ENCODE measurements around the gene SPDYE6. TPM values are rescaled to one million over a fixed set of nuclear protein-coding genes. Genes with fewer than 3 reads are reported as not detected.
"Not testable (repeated sequence)": the region's sequence is repeated elsewhere in the genome, so short reads cannot be mapped to it uniquely, and the experiment has no call there.

The SPDYE6 gene
- total RNA-seq, 1 donor = not detected

DNA sequence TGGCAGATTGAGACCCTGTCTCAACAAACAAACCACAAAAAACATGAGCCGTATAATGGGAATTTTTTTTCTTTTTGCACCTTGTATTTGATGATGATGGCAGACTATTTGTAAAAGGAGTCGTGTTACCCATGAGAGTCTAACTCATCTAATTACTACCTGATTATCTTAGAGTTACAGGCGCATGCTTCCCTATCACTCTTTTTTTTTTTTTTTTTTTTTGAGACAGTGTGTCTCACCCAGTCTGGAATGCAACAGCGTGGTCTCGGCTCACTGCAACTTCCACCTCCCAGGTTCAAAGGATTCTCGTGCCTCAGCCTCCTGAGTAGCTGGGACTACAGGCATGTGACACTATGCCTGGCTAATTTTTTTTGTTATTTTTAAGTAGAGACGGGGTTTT lies 9.1 kb upstream of the SPDYE6 start:
- H3K36me3 ChIP-seq (ENCODE audit: insufficient read depth, low read length); DNase-seq (ENCODE audit: insufficient read length, low spot score, missing footprints); H3K9me3 ChIP-seq (ENCODE audit: low read depth, low read length); H2AFZ ChIP-seq (ENCODE audit: low read length); H3K4me3 ChIP-seq (ENCODE audit: insufficient read depth, low read length); H3K4me1 ChIP-seq (ENCODE audit: insufficient read depth, low read length); H3K27ac ChIP-seq (ENCODE audit: low read depth, low read length); H3K27me3 ChIP-seq (ENCODE audit: insufficient read depth, low read length); H4K20me1 ChIP-seq (ENCODE audit: insufficient read depth, low read length); H3K4me2 ChIP-seq (ENCODE audit: insufficient read depth, low read length): not testable (repeated sequence)
- H3K79me2 ChIP-seq (ENCODE audit: insufficient read depth, low read length) = peaks cover 16% of the 10 kb centered on the region

DNA sequence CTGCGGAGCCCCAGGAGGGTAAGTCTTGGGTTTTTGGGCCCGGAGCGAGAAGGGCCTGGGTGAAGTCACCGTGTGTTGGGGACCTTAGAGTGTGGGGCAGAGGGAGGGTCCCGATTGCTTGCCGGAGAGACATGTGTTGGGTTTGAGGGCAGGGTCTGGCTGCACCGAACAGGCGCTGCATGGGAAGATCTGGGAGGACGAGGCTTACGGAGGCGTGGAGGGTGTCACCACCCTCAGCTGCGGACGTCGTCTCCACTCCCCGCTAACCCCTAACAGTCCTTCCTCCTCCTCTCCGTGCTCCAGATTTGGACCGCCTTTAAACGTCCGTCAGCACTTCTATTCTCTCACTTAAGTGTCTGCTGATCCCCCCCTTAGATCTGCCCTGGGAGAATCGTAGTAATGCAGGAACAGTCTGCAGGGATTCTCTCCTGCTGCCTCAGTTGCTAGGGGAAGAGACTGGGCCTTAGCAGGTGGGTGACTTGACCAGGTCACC lies 8.2 kb upstream of the SPDYE6 start:
- Histone ChIP-seq H3K4me3 (ENCODE audit: insufficient read depth, low read length) (peak overlapping the region; percentile 78), H3K79me2 (ENCODE audit: insufficient read depth, low read length) (peaks cover 15% of the 10 kb centered on the region), H3K4me2 (ENCODE audit: insufficient read depth, low read length) (peak overlapping the region; percentile 69), H3K27ac (ENCODE audit: low read depth, low read length) (peak overlapping the region; percentile 71)
- not testable (repeated sequence) for H3K36me3 ChIP-seq (ENCODE audit: insufficient read depth, low read length); H3K9me3 ChIP-seq (ENCODE audit: low read depth, low read length); H2AFZ ChIP-seq (ENCODE audit: low read length); H3K27me3 ChIP-seq (ENCODE audit: insufficient read depth, low read length); H3K4me1 ChIP-seq (ENCODE audit: insufficient read depth, low read length); H4K20me1 ChIP-seq (ENCODE audit: insufficient read depth, low read length); DNase-seq (ENCODE audit: insufficient read length, low spot score, missing footprints)

DNA sequence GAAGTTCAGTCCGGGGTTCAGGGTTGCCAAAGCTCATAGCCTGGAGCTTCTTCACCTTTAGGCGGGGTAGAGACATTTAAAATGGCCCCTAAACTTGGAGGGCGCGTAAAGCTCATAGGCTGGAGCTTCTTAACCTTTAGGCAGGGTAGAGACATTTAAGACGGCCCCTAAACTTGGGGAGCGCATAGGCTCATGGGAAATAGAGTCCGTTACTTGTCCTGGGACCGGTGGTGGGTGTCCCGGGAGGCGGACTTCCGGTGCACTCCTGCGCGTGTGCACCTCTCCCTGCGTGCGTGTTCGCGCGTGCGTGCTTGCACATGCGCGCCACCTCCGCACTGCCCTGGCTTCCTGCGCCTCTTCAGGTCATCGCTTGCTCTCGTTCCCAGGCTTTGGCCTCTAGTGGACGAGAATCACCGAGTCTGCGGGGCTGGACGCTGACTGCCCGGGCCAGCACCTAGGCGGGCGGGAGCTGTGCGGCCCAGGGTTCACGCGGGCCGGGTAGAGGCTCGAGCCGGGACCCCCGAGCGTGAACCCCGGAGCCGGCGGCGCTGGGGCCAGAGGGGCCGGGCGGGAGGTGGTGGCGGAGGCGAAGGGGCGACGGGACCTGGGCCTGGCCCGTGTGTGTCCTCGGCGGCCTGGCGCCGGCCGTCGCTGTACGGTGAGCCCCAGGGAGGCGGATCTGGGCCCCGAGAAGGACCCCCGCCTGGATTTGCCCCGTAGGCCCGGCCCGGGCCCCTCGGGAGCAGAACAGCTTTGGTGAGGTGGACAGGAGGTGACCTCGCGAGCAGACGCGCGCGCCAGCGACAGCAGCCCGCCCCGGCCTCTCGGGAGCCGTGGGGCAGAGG lies 7.5 kb upstream of the SPDYE6 start:
- peaks cover 15% of the 10 kb centered on the region for H3K79me2 ChIP-seq (ENCODE audit: insufficient read depth, low read length)
- H3K4me2 ChIP-seq (ENCODE audit: insufficient read depth, low read length) = peak overlapping the region; percentile 80
- peak overlapping the region; percentile 94 for H2AFZ ChIP-seq (ENCODE audit: low read length)
- H3K27ac ChIP-seq (ENCODE audit: low read depth, low read length) = peak overlapping the region; percentile 71
- H3K4me3 ChIP-seq (ENCODE audit: insufficient read depth, low read length) = peak overlapping the region; percentile 78
- not testable (repeated sequence) for H4K20me1 ChIP-seq (ENCODE audit: insufficient read depth, low read length); H3K36me3 ChIP-seq (ENCODE audit: insufficient read depth, low read length); H3K27me3 ChIP-seq (ENCODE audit: insufficient read depth, low read length); H3K4me1 ChIP-seq (ENCODE audit: insufficient read depth, low read length); H3K9me3 ChIP-seq (ENCODE audit: low read depth, low read length)
- peak; percentile 87 for DNase-seq (ENCODE audit: insufficient read length, low spot score, missing footprints)

DNA sequence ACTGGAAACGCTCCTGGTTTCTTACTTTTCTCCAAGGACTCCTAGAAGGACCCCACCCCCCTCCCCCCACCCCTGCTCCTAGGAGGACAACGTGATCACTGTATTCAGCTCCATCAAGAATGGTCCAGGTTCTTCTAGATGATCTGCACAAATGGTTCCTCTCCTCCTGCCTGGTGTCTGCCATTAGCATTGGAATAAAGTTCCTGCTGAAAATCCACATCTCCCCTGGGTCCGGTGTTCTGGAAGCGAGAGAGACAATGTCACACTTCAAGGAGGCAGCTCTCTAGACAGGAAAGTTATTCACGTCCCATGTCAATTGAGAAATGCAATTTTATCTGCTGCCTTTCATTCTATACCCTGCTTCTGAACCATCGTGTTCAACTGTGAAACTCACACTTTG lies 9.3 kb downstream of the SPDYE6 start:
- not testable (repeated sequence) for H3K4me2 ChIP-seq (ENCODE audit: insufficient read depth, low read length); H3K4me3 ChIP-seq (ENCODE audit: insufficient read depth, low read length); H3K4me1 ChIP-seq (ENCODE audit: insufficient read depth, low read length); H3K36me3 ChIP-seq (ENCODE audit: insufficient read depth, low read length); H4K20me1 ChIP-seq (ENCODE audit: insufficient read depth, low read length); H3K79me2 ChIP-seq (ENCODE audit: insufficient read depth, low read length); DNase-seq (ENCODE audit: insufficient read length, low spot score, missing footprints); H3K9me3 ChIP-seq (ENCODE audit: low read depth, low read length); H3K27ac ChIP-seq (ENCODE audit: low read depth, low read length); H2AFZ ChIP-seq (ENCODE audit: low read length); H3K27me3 ChIP-seq (ENCODE audit: insufficient read depth, low read length)

DNA sequence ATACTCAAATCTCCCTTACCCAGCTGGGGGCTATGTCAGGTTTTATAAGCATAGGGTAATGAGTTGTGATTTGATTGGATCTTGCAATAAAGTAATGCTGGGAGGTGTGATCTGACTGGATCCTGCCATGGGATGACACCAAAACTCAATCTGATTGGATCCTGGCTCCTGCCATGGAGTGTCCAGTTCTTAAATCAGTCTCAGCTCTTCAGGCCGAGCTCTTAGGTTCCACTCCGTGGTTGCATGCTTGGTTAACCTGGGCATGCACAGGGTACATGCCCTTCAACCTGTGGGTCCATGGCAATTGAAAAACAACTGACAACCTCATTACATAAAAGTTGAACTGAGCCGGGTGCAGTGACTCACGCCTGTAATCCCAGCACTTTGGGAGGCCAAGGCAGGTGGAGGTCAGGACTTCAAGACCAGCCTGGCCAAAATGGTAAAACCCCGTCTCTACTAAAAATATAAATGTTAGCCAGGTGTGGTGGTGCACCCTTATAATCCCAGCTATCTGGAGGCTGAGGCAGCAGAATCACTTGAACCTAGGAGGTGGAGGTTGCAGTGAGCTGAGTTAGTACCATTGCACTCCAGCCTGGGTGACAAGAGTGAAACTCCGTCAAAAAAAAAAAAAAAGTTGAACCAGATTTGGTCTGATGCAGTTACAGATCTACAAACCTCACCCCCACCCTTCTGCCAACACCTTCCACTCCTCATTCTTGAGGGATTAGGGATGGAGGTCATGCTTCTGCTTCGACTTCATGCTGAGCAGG lies 15.5 kb downstream of the SPDYE6 start:
- not testable (repeated sequence) for DNase-seq (ENCODE audit: insufficient read length, low spot score, missing footprints); H3K27me3 ChIP-seq (ENCODE audit: insufficient read depth, low read length)

DNA sequence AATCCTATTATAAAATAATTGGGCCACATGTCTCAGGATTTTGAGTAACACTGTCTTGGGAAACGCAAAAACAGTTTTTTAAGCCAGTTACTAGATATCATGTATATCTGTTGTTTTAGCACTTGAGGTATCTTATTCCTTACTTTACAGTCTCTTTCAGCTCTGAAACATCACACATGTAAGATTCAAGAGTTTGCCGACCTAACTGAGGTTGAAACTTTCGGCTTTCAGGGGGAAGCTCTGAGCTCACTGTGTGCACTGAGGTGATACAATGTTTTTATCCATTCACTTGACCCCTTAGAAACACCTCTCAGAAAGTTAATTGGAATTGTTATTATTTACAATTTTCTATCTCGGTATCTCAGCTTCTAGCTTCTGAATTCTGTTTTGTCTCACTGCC lies 18.8 kb downstream of the SPDYE6 start:
- H3K4me1 ChIP-seq (ENCODE audit: insufficient read depth, low read length); H3K4me2 ChIP-seq (ENCODE audit: insufficient read depth, low read length); H3K27ac ChIP-seq (ENCODE audit: low read depth, low read length); H3K9me3 ChIP-seq (ENCODE audit: low read depth, low read length); H4K20me1 ChIP-seq (ENCODE audit: insufficient read depth, low read length); H2AFZ ChIP-seq (ENCODE audit: low read length); H3K36me3 ChIP-seq (ENCODE audit: insufficient read depth, low read length); H3K79me2 ChIP-seq (ENCODE audit: insufficient read depth, low read length); DNase-seq (ENCODE audit: insufficient read length, low spot score, missing footprints); H3K4me3 ChIP-seq (ENCODE audit: insufficient read depth, low read length); H3K27me3 ChIP-seq (ENCODE audit: insufficient read depth, low read length): not testable (repeated sequence)

More for the DNA sequence above, 15.5 kb downstream of the SPDYE6 start:
- H3K79me2 ChIP-seq (ENCODE audit: insufficient read depth, low read length); H3K4me2 ChIP-seq (ENCODE audit: insufficient read depth, low read length); H4K20me1 ChIP-seq (ENCODE audit: insufficient read depth, low read length); H3K4me3 ChIP-seq (ENCODE audit: insufficient read depth, low read length); H2AFZ ChIP-seq (ENCODE audit: low read length); H3K4me1 ChIP-seq (ENCODE audit: insufficient read depth, low read length); H3K36me3 ChIP-seq (ENCODE audit: insufficient read depth, low read length); H3K27ac ChIP-seq (ENCODE audit: low read depth, low read length); H3K9me3 ChIP-seq (ENCODE audit: low read depth, low read length): not testable (repeated sequence)

DNA sequence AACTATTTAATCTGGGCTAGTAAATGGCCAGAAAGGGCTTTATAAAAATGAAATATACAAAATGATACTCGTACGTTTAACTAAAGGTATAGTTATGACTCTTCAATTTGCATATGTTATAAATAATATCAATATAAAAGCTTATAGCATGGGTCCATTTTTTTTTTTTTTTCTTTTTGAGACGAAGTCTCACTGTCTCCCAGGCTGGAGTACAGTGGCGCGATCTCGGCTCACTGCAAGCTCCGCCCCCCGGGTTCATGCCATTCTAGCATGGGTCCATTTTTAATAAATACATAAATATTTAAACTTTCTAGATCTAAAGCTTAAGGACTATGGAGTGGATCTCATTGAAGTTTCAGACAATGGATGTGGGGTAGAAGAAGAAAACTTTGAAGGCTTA lies 19.2 kb downstream of the SPDYE6 start:
- H3K4me2 ChIP-seq (ENCODE audit: insufficient read depth, low read length); H3K27ac ChIP-seq (ENCODE audit: low read depth, low read length); H3K27me3 ChIP-seq (ENCODE audit: insufficient read depth, low read length); H2AFZ ChIP-seq (ENCODE audit: low read length); H3K36me3 ChIP-seq (ENCODE audit: insufficient read depth, low read length); H3K4me1 ChIP-seq (ENCODE audit: insufficient read depth, low read length); H3K9me3 ChIP-seq (ENCODE audit: low read depth, low read length); DNase-seq (ENCODE audit: insufficient read length, low spot score, missing footprints); H4K20me1 ChIP-seq (ENCODE audit: insufficient read depth, low read length); H3K4me3 ChIP-seq (ENCODE audit: insufficient read depth, low read length); H3K79me2 ChIP-seq (ENCODE audit: insufficient read depth, low read length): not testable (repeated sequence)

DNA sequence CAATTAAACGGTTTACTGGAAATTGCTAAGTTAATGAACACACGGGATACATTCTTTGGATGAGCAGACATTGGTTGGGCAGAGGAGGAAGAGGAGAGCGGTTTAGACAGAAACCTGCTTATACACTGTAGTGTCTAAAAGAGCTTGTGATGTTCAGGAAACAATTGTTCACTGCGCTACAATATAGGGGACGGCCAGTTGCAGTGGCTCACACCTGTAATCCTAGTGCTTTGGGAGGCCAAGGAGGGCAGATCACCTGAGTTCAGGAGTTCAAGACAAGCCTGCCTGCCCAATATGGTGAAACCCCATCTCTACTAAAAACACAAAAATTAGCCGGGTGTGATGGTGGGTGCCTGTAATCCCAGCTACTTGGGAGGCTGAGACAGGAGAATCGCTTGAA lies 20.7 kb downstream of the SPDYE6 start:
- H3K27me3 ChIP-seq (ENCODE audit: insufficient read depth, low read length); H2AFZ ChIP-seq (ENCODE audit: low read length); H3K4me2 ChIP-seq (ENCODE audit: insufficient read depth, low read length); DNase-seq (ENCODE audit: insufficient read length, low spot score, missing footprints); H3K4me1 ChIP-seq (ENCODE audit: insufficient read depth, low read length); H4K20me1 ChIP-seq (ENCODE audit: insufficient read depth, low read length); H3K36me3 ChIP-seq (ENCODE audit: insufficient read depth, low read length); H3K79me2 ChIP-seq (ENCODE audit: insufficient read depth, low read length); H3K4me3 ChIP-seq (ENCODE audit: insufficient read depth, low read length); H3K9me3 ChIP-seq (ENCODE audit: low read depth, low read length); H3K27ac ChIP-seq (ENCODE audit: low read depth, low read length): not testable (repeated sequence)
